Stimulated activated CD8-positive, alpha-beta memory T cell treated with anti-CD3 and anti-CD28 coated beads, Interleukin-15, amount 100 ng/mL, for 24 hours (primary cell): ENCODE results near the gene ANO7.

Experiments used
- DNase-seq: peaks from one replicate; pipeline ENCODE4 v3.0.0-alpha.2; 2020; ENCODE audit warnings: low read depth

Gene ANO7

GRCh38 chr2:241158546-241158900 lies 30.0 kb upstream of the ANO7 start:
- no peak for DNase-seq

GRCh38 chr2:241159116-241159515 lies 29.4 kb upstream of the ANO7 start:
- no peak for DNase-seq

GRCh38 chr2:241160318-241160717 lies 28.2 kb upstream of the ANO7 start:
- no peak for DNase-seq

- no peak for DNase-seq
Observed at GRCh38 chr2:241161646-241162281, 26.7 kb upstream of the ANO7 start.

DNA sequence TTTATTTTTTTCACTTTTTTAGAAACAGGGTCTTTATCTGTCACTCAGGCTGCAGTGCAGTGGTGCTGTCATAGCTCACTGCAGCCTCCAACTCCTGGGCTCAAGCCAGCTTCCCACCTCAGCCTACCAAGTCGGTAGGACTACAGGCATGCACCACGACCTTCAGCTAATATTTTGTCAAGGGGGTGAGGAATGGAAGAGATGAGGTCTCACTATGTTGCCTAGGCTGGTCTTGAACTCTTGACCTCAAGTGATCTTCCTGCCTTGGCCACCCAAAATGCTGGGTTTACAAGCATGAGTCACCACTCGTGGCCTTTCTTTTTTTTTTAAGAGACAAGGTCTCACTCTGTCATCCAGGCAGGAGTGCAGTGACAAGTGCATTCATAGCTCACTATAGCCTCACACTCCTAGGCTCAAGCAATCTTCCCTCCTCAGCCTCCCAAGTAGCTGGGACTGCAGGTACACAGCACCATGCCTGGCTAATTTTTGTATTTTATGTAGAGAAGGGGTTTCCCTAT lies 24.8 kb upstream of the ANO7 start:
- no peak for DNase-seq

DNA sequence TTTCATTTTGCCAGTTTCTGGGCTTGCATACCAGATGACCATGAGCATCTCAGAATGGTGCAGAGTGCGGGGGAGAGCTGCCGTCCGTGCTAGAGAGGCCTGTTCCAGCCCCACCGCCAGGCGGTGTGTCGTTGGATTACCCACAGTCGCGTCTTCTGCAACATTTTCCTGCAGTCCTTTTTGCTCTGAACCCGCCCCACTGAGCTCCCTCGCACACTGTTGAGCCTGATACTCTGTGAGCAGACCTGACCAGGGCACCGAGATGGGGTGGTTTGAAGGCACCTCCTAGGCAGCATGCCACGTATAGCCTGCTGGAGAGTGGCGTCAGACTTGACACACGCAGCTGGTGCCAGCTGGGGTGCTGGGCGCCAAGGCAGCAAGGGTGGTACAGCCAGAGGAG lies 20.1 kb upstream of the ANO7 start:
- DNase-seq = no peak

GRCh38 chr2:241173557-241173956 lies 14.9 kb upstream of the ANO7 start:
- DNase-seq = no peak

- no peak for DNase-seq
Observed at GRCh38 chr2:241177526-241178334, 10.7 kb upstream of the ANO7 start.

- DNase-seq = no peak
Observed at GRCh38 chr2:241178961-241179360, 9.5 kb upstream of the ANO7 start.

DNA sequence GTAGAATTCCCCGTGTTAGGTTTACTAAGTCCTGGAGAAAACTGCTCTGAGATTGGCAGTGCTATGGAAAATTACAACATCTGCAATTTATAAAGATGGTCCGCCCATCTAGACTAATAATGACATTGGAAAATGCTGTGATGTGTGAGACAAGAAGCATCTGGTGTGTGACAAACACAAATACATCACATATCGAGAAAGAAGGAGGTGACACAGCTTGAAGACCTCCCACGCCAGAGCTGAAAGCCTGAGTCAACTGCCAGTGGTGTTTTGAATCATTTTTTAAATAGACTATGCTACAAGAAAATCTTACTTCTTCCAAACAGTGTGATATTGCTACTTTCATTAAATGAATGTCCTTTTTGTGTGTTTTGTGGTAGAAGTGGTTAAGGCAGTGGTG lies 8.6 kb upstream of the ANO7 start:
- DNase-seq = no peak

GRCh38 chr2:241180495-241180894 lies 8.0 kb upstream of the ANO7 start:
- DNase-seq = no peak

- DNase-seq = no peak
Observed at GRCh38 chr2:241182126-241182525, 6.4 kb upstream of the ANO7 start.

DNA sequence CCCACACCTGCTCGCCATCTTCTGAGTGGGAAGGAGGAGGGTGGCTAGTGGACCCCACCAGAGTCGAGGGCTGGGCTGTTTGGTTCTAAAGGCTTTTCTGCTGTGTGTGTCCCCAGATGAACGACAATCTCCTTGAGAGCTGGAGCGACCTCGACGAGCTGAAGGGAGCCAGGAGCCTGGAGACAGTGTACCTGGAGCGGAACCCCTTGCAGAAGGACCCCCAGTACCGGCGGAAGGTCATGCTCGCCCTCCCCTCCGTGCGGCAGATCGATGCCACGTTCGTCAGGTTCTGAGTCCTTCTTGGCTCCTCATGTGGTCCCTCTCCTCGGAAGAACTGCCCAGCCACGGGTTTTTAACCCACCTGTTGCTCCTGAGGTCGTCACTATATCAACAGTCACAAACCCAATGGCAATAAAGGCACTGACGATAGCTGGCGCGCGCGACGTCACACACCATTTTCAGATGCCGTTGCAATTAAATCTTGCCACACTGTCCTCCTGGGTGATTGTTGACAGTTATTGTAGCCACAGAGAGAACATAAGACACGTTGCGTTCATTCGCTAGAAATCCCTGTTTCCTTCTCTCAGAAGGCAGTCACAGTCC lies 5.8 kb upstream of the ANO7 start:
- no peak for DNase-seq

GRCh38 chr2:241183221-241183620 lies 5.3 kb upstream of the ANO7 start:
- DNase-seq = no peak

- no peak for DNase-seq
Observed at GRCh38 chr2:241184901-241185300, 3.6 kb upstream of the ANO7 start.

GRCh38 chr2:241185961-241186360 lies 2.5 kb upstream of the ANO7 start:
- DNase-seq = no peak

DNA sequence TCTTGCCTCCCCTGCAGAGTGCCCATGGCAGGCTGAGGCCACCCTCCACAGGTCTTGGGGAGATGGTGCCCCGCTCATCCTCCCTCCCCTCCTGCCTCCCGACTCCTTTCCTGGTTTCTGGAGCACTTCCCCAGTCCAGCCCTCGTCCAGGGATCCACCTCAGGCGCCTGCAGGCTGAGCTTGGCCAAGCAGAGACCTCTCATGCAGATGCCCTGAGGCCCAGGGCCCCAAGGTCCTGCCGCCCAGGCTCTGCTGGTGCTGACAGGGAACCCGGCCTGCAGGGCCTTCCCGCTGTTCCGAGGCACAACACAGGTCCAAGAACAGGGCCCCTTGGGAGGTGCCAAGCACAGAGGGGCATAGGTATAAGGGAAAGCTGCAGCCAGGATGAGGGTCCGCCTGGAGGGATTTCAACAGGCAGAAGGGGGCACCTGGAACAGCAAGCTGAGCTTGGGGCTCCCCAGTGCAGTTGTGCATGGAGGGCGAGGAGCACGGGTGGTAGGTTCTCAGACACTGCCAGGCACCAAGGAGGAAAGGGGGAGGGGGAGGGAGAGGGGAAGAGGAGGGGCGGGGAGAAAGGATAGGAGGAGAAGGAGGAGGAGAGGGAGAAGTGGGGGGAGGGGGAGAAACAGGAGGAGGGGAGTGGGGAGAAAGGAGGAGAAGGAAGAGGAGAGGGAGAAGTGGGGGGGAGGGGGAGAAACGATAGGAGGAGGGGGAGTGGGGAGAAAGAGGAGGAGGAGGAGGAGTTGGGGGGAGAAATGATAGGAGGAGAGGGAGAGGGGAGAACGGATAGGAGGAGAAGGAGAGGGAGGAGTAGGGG lies 1.2 kb upstream of the ANO7 start:
- DNase-seq = no peak

- no peak for DNase-seq
Observed at GRCh38 chr2:241187918-241188234, 601 bp upstream of the ANO7 start.

GRCh38 chr2:241189093-241189855 lies 797 bp downstream of the ANO7 start:
- no peak for DNase-seq

GRCh38 chr2:241189856-241190201 lies 1.4 kb downstream of the ANO7 start:
- DNase-seq = no peak

GRCh38 chr2:241190291-241190981 lies 2.0 kb downstream of the ANO7 start:
- DNase-seq = no peak
